H1 (cell line): ENCODE results near the gene CEP135.

Experiments
- CBX8 ChIP-seq: fragments of 300-800, 300-1000 bp; sonication (generic); IDR thresholded peaks from 2 replicates; pipeline ENCODE4 v1.7.1; 2016; ENCODE audit warnings: low read depth, low read length, borderline replicate concordance
- CTCF ChIP-seq, 3 experiments: IDR thresholded peaks; 1 replicate in 2 of 3; 2 replicates in 1 of 3; pipeline versions ENCODE4 v1.5.1 to v1.6.1; 2011; ENCODE audit warnings: low read length in 3 of 3, mild to moderate bottlenecking in 3 of 3, inconsistent platforms in 2 of 3, low read depth in 1 of 3, moderate library complexity in 1 of 3; ENCODE audit not compliant: insufficient read depth in 1 of 3; ENCODE audit errors: control extremely low read depth in 1 of 3
- EZH2 ChIP-seq: fragments of 200-600 bp; sonication (generic); IDR thresholded peaks from 2 replicates; pipeline ENCODE4 v1.7.1; 2012; ENCODE audit warnings: low read depth, mild to moderate bottlenecking, moderate library complexity, low read length, inconsistent platforms; ENCODE audit not compliant: severe bottlenecking
- MAX ChIP-seq: IDR thresholded peaks from 2 replicates; pipeline ENCODE4 v1.6.1; 2012; ENCODE audit warnings: inconsistent platforms
- POLR2A ChIP-seq, 2 experiments: IDR thresholded peaks; 1 replicate in 1 of 2; 2 replicates in 1 of 2; pipeline ENCODE4 v1.6.1; 2011; ENCODE audit warnings: low read depth in 2 of 2, low read length in 2 of 2, mild to moderate bottlenecking in 2 of 2; ENCODE audit errors: control extremely low read depth in 1 of 2
- POLR2AphosphoS5 ChIP-seq: IDR thresholded peaks from 2 replicates; pipeline ENCODE4 v1.6.1; 2011; ENCODE audit warnings: low read depth, low read length
- RNF2 ChIP-seq: fragments of 200-900, 300-1000 bp; sonication (generic); IDR thresholded peaks from 2 replicates; pipeline ENCODE4 v1.7.1; 2016; ENCODE audit warnings: borderline replicate concordance, low read depth, mild to moderate bottlenecking, antibody characterized with exemption, low read length; ENCODE audit not compliant: poor library complexity, severe bottlenecking; ENCODE audit errors: missing control alignments
- SP1 ChIP-seq: IDR thresholded peaks from 2 replicates; pipeline ENCODE4 v1.6.1; 2011; ENCODE audit warnings: low read depth, low read length
- SP2 ChIP-seq: IDR thresholded peaks from 2 replicates; pipeline ENCODE4 v1.6.1; 2012; ENCODE audit warnings: mild to moderate bottlenecking, low read length, inconsistent platforms
- YY1 ChIP-seq: IDR thresholded peaks from 2 replicates; pipeline ENCODE4 v1.6.1; 2011; ENCODE audit warnings: low read depth, mild to moderate bottlenecking, low read length

- TF ChIP-seq CTCF (IDR thresholded peaks at IDR 0.05; ENCODE audit: control extremely low read depth in 1 of 3, insufficient read depth in 1 of 3, low read depth in 1 of 3, low read length in 3 of 3), result no peak
- TF ChIP-seq RNF2, result no peak
- no peak for TF ChIP-seq CBX8
- TF ChIP-seq SP2, result no peak
- no peak for TF ChIP-seq MAX
- no peak for TF ChIP-seq YY1
- no peak for TF ChIP-seq EZH2
- no peak for TF ChIP-seq POLR2AphosphoS5
- TF ChIP-seq SP1, result no peak
- TF ChIP-seq POLR2A (IDR thresholded peaks at IDR 0.05; ENCODE audit: control extremely low read depth in 1 of 2, low read depth in 2 of 2, low read length in 2 of 2), result no peak
Observed at GRCh38 chr4:56058555-56058954, 109.8 kb downstream of the CEP135 start.
